ENCODE measurements around the gene RAB1A.
"Not testable (repeated sequence)": the region's sequence is repeated elsewhere in the genome, so short reads cannot be mapped to it uniquely, and the experiment has no call there.

RAB1A gene

GRCh38 chr2:65129826-65130663 lies at the start of gene RAB1A:
Gene RAB1A (minus strand): TSS chr2:65130106. CDS start chr2:65129915, 191 bp downstream.
- peak; percentile 97 to 99 for DNase-seq

- DNase-seq: no peak
Observed at GRCh38 chr2:65177751-65178442, 48.0 kb upstream of the RAB1A start.

- DNase-seq: no peak
Observed at GRCh38 chr2:65175894-65176530, 46.1 kb upstream of the RAB1A start.

GRCh38 chr2:65174031-65174430 lies 44.1 kb upstream of the RAB1A start:
- DNase-seq: not testable (repeated sequence)

- DNase-seq: no peak
Observed at GRCh38 chr2:65172994-65173790, 43.3 kb upstream of the RAB1A start.

GRCh38 chr2:65170611-65171477 lies 40.9 kb upstream of the RAB1A start:
- not testable (repeated sequence) for DNase-seq

GRCh38 chr2:65169760-65170136 lies 39.8 kb upstream of the RAB1A start:
- no peak for DNase-seq

- DNase-seq: no peak
Observed at GRCh38 chr2:65165558-65165957, 35.7 kb upstream of the RAB1A start.

- DNase-seq: no peak
Observed at GRCh38 chr2:65164426-65164891, 34.6 kb upstream of the RAB1A start.

GRCh38 chr2:65161551-65162100 lies 31.7 kb upstream of the RAB1A start:
- DNase-seq: no peak

- no peak for DNase-seq
Observed at GRCh38 chr2:65159906-65160305, 30.0 kb upstream of the RAB1A start.

GRCh38 chr2:65159261-65159660 lies 29.4 kb upstream of the RAB1A start:
- DNase-seq: no peak

- no peak for DNase-seq
Observed at GRCh38 chr2:65158557-65158956, 28.7 kb upstream of the RAB1A start.

- DNase-seq: not testable (repeated sequence)
Observed at GRCh38 chr2:65157856-65158255, 27.9 kb upstream of the RAB1A start.

- DNase-seq: no peak
Observed at GRCh38 chr2:65156041-65156440, 26.1 kb upstream of the RAB1A start.

- no peak for DNase-seq
Observed at GRCh38 chr2:65153515-65153914, 23.6 kb upstream of the RAB1A start.

- peak in 1 of 2 experiments; percentile 32 for DNase-seq
Observed at GRCh38 chr2:65146078-65146477, 16.2 kb upstream of the RAB1A start.

GRCh38 chr2:65144571-65144970 lies 14.7 kb upstream of the RAB1A start:
- no peak for DNase-seq

GRCh38 chr2:65142515-65142914 lies 12.6 kb upstream of the RAB1A start:
- DNase-seq: no peak

GRCh38 chr2:65137197-65137775 lies 7.4 kb upstream of the RAB1A start:
- DNase-seq: no peak

GRCh38 chr2:65136253-65136652 lies 6.3 kb upstream of the RAB1A start:
- no peak for DNase-seq
